Activated CD8-positive, alpha-beta memory T cell treated with anti-CD3 and anti-CD28 coated beads, Interleukin-2, amount 50 U/mL, for 48 hours (primary cell): ENCODE results near the gene PPP1R1A.
A peak's percentile ranks its signal among the peaks of the same experiment; 100 is the strongest.

ENCODE experiments used
- DNase-seq: peaks from one replicate; pipeline ENCODE4 v3.0.0-alpha.2; 2020

Gene PPP1R1A

GRCh38 chr12:54603173-54603814, 14.8 kb upstream of the PPP1R1A start:
- DNase-seq, result peak; percentile 70

- DNase-seq, result no peak
Measured at GRCh38 chr12:54602661-54603060, 14.2 kb upstream of the PPP1R1A start.

GRCh38 chr12:54601841-54602240, 13.4 kb upstream of the PPP1R1A start:
- DNase-seq, result no peak

GRCh38 chr12:54598970-54599369, 10.5 kb upstream of the PPP1R1A start:
- DNase-seq, result no peak

- DNase-seq, result peak; percentile 81
Measured at GRCh38 chr12:54596526-54596946, 8.1 kb upstream of the PPP1R1A start.

- DNase-seq, result no peak
Measured at GRCh38 chr12:54595471-54595870, 7.0 kb upstream of the PPP1R1A start.

GRCh38 chr12:54593725-54594124, 5.3 kb upstream of the PPP1R1A start:
- DNase-seq, result no peak

- no peak for DNase-seq
Measured at GRCh38 chr12:54593135-54593534, 4.7 kb upstream of the PPP1R1A start.

- no peak for DNase-seq
Measured at GRCh38 chr12:54592316-54592715, 3.9 kb upstream of the PPP1R1A start.

GRCh38 chr12:54590978-54591591, 2.6 kb upstream of the PPP1R1A start:
- DNase-seq, result no peak

- no peak for DNase-seq
Measured at GRCh38 chr12:54589964-54590363, 1.5 kb upstream of the PPP1R1A start.

GRCh38 chr12:54588890-54589267, 420 bp upstream of the PPP1R1A start:
- no peak for DNase-seq

GRCh38 chr12:54587315-54587873, 1.1 kb downstream of the PPP1R1A start:
- no peak for DNase-seq

- no peak for DNase-seq
Measured at GRCh38 chr12:54586620-54587019, 1.8 kb downstream of the PPP1R1A start.

GRCh38 chr12:54585243-54585642, 3.2 kb downstream of the PPP1R1A start:
- DNase-seq, result no peak

GRCh38 chr12:54584128-54584527, 4.3 kb downstream of the PPP1R1A start:
- no peak for DNase-seq

GRCh38 chr12:54583726-54584125, 4.7 kb downstream of the PPP1R1A start:
- DNase-seq, result no peak

- no peak for DNase-seq
Measured at GRCh38 chr12:54581412-54581811, 7.0 kb downstream of the PPP1R1A start.

- DNase-seq, result peak; percentile 98
Measured at GRCh38 chr12:54579696-54580333, 8.6 kb downstream of the PPP1R1A start.

GRCh38 chr12:54579258-54579657, 9.2 kb downstream of the PPP1R1A start:
- no peak for DNase-seq

GRCh38 chr12:54578778-54579177, 9.7 kb downstream of the PPP1R1A start:
- no peak for DNase-seq

- no peak for DNase-seq
Measured at GRCh38 chr12:54572881-54573280, 15.6 kb downstream of the PPP1R1A start.

GRCh38 chr12:54571193-54572188, 17.0 kb downstream of the PPP1R1A start:
- no peak for DNase-seq
